A549 treated with AZD2906 at 1 μM for 4 hours (cell line): Measurements from ENCODE around the gene HK1. TPM values are rescaled to one million over a fixed set of nuclear protein-coding genes. Genes with fewer than 3 reads are reported as not detected.

Source experiments
- total RNA-seq: library from RNA; stranded (reverse); fragments of 200-300 nt; extraction: Qiagen RNA extraction; gene quantifications from 5 replicates; pipeline ENCODE4 v1.2.3, GENCODE V29; 2022

Gene HK1
- total RNA-seq, result 35.6 to 47.7 TPM (median 41.7 TPM) in 5 replicates

GRCh38 chr10:69278446-69278963 is at the start of gene HK1:
TSS of gene HK1 (plus strand) at chr10:69278496.

GRCh38 chr10:69416695-69417094 is 138.4 kb downstream of the HK1 start, which contains the start of gene TACR2:
TSS of gene TACR2 (minus strand) at chr10:69416918. CDS start at chr10:69416323, 595 bp downstream.

GRCh38 chr10:69451209-69451783 is 173.0 kb downstream of the HK1 start, which contains the start of gene TSPAN15:
TSS of gene TSPAN15 (plus strand) at chr10:69451465. CDS start at chr10:69451595, 130 bp downstream.

Other genes with a start within 250 kb of the HK1 start
- gene SRGN, start 190.4 kb upstream of the HK1 start, total RNA-seq, result 93.8 to 136 TPM (median 99.6 TPM) in 5 replicates
- 45.7 to 73.3 TPM (median 50.1 TPM) in 5 replicates for gene VPS26A, start 154.3 kb upstream of the HK1 start, total RNA-seq
- gene SUPV3L1, start 98.3 kb upstream of the HK1 start, total RNA-seq, result 30.0 to 33.0 TPM (median 31.2 TPM) in 5 replicates
- gene HKDC1, start 58.2 kb upstream of the HK1 start, total RNA-seq, result 8.0 to 11.7 TPM (median 9.0 TPM) in 5 replicates
- gene TACR2, start 138.4 kb downstream of the HK1 start, total RNA-seq, result 0.13 to 0.21 TPM (median 0.16 TPM) in 4 of 5 replicates, not detected in the other
- 85.5 to 106 TPM (median 104 TPM) in 5 replicates for gene TSPAN15, start 173.0 kb downstream of the HK1 start, total RNA-seq